ENCODE measurements around the gene GAS6. TPM values are rescaled to one million over a fixed set of nuclear protein-coding genes. Genes with fewer than 3 reads are reported as not detected.

GAS6 gene
- total and polyA plus RNA-seq, 2 donors (not counting 1 experiment from before 2014, with no cell fraction given), result 0.25 to 0.78 TPM

GRCh38 chr13:113852536-113853517 lies 11.0 kb downstream of the GAS6 start:
- POLR2A ChIA-PET, result no interaction called here
- ATAC-seq (ENCODE audit: low read depth) (no peak), DNase-seq (no peak)
- Histone ChIP-seq H3K27me3 (replicated peaks in 1 of 4; ENCODE audit: control extremely low read depth in 1 of 4, control insufficient read depth in 3 of 4, insufficient read depth in 4 of 4, low read length in 3 of 4) (peaks cover 0 to 44% (median 14%) of the 10 kb centered on the region in 4 experiments), H3K79me2 (ENCODE audit: control insufficient read depth, insufficient read depth, low read length) (no peaks in the 10 kb centered on the region), H3K4me1 (ENCODE audit: control insufficient read depth in 2 of 2, insufficient read depth in 2 of 2, low read length in 2 of 2) (peaks cover 0 to 8% of the 10 kb centered on the region in 2 donors), H3K36me3 (replicated peaks in 1 of 2; ENCODE audit: control extremely low read depth in 1 of 2, control insufficient read depth in 1 of 2, extremely low read depth in 1 of 2, insufficient read depth in 2 of 2, low read length in 1 of 2) (no peaks in the 10 kb centered on the region), H4K20me1 (ENCODE audit: control insufficient read depth, insufficient read depth, low read length, poor library complexity, severe bottlenecking) (no peaks in the 10 kb centered on the region), H3K27ac (ENCODE audit: low read length in 2 of 2) (no peak overlapping the region), H3K9me3 (ENCODE audit: control extremely low read depth in 1 of 3, control insufficient read depth in 2 of 3, insufficient read depth in 1 of 3, low read length in 2 of 3) (peaks cover 0 to 28% (median 0%) of the 10 kb centered on the region in 3 donors), H3K4me2 (replicated peaks; ENCODE audit: low read depth, low read length, poor library complexity, severe bottlenecking) (no peak overlapping the region), H3K9ac (ENCODE audit: low read length) (no peak overlapping the region), H3K4me3 (ENCODE audit: control extremely low read depth in 1 of 5, extremely low read depth in 1 of 5, insufficient read depth in 1 of 5, low read depth in 2 of 5, low read length in 4 of 5) (no peak overlapping the region), H2AFZ (ENCODE audit: insufficient read depth, low read depth, low read length, poor library complexity, severe bottlenecking) (no peak overlapping the region)
- Mint-ChIP-seq H3K27ac (no peak overlapping the region), H3K4me3 (no peak overlapping the region), H3K4me1 (peaks cover 6% of the 10 kb centered on the region), H3K9me3 (ENCODE audit: insufficient read depth) (no peaks in the 10 kb centered on the region), H3K27me3 (peaks cover 23% of the 10 kb centered on the region)
- CTCF ChIA-PET, result no interaction called here
- no peak for TF ChIP-seq EZH2 (IDR thresholded peaks at IDR 0.05; ENCODE audit: borderline replicate concordance, insufficient read depth, low read depth, low read length, poor library complexity, severe bottlenecking)
- no peak for TF ChIP-seq CTCF (IDR thresholded peaks at IDR 0.05)
- 94% methylated on average over 20 of the region's 22 CpGs for WGBS (ENCODE audit: insufficient coverage)
- intact Hi-C loops (cut with micrococcal nuclease), result no loop called here
